Ovary (tissue), 3 donors: ENCODE data around the gene TSKS.

Experiments
- CTCF ChIP-seq, 3 donors: fragments of 450-650 bp in 2 of 3; fragments of 200-600 bp in 1 of 3; IDR thresholded peaks; one replicate each; pipeline versions ENCODE4 v1.5.1 to v1.8.0; 2016 to 2022; ENCODE audit warnings: antibody characterized with exemption in 3 of 3, mild to moderate bottlenecking in 1 of 3
- EP300 ChIP-seq: sonication (generic); formaldehyde crosslinking; IDR thresholded peaks from one replicate; pipeline ENCODE4 v1.6.1; 2017; ENCODE audit warnings: antibody characterized with exemption
- donor health status: DM: no; HTN: no; CAD: no.

GRCh38 chr19:49712397-49712859, 50.7 kb downstream of the TSKS start:
- no peak for TF ChIP-seq CTCF (IDR thresholded peaks at IDR 0.05)
- no peak for TF ChIP-seq EP300
